WTC11 (cell line): ENCODE results near the gene CPXM2. TPM values are rescaled to one million over a fixed set of nuclear protein-coding genes. Genes with fewer than 3 reads are reported as not detected.

Experiments used
- ATAC-seq: fragments of 200-7000 bp; cut with Tn5 transposase; 2 replicates; pipeline ENCODE4 v1.10.0; 2021; ENCODE audit warnings: mild to moderate bottlenecking, moderate library complexity
- CTCF ChIA-PET: fragments of 300-600 bp; sonication (Branson Sonifier 250); formaldehyde crosslinking; loops from one replicate; lab custom pipeline; 2021; ENCODE audit warnings: antibody characterized with exemption; lab: Charles Lee
- POLR2A ChIA-PET: fragments of 350-600 bp; sonication (Branson Sonifier 250); formaldehyde crosslinking; loops from one replicate; lab custom pipeline; 2021; ENCODE audit warnings: antibody characterized with exemption; lab: Charles Lee
- DNase-seq: peaks from one replicate; pipeline ENCODE4 v3.0.0; 2021; ENCODE audit warnings: low spot score
- H3K27ac Mint-ChIP-seq: 2 replicates; pipeline ENCODE4 v1.8.0; 2021; ENCODE audit warnings: mixed read lengths
- H3K27me3 Mint-ChIP-seq: 2 replicates; pipeline ENCODE4 v1.8.0; 2021; ENCODE audit warnings: low read depth, mild to moderate bottlenecking, moderate library complexity, mixed read lengths
- H3K36me3 Mint-ChIP-seq: 2 replicates; pipeline ENCODE4 v1.8.0; 2021; ENCODE audit warnings: mixed read lengths
- H3K4me1 Mint-ChIP-seq: 2 replicates; pipeline ENCODE4 v1.8.0; 2022; ENCODE audit warnings: mixed read lengths
- H3K4me3 Mint-ChIP-seq: 2 replicates; pipeline ENCODE4 v1.8.0; 2021; ENCODE audit warnings: mild to moderate bottlenecking, moderate library complexity, mixed read lengths
- H3K9me3 Mint-ChIP-seq: 2 replicates; pipeline ENCODE4 v1.8.0; 2021; ENCODE audit warnings: mixed read lengths
- AR ChIP-seq: fragments of 250-450 bp; sonication (Bioruptor Pico); IDR thresholded peaks from 2 replicates; pipeline ENCODE4 v1.9.0; 2021; ENCODE audit warnings: mild to moderate bottlenecking
- ATF6 ChIP-seq: sonication (generic); formaldehyde crosslinking; IDR thresholded peaks from 2 replicates; pipeline ENCODE4 v1.8.1; 2023; ENCODE audit warnings: mild to moderate bottlenecking, missing genetic modification reagents
- CDX4 ChIP-seq: fragments of 250-450 bp; sonication (Bioruptor Pico); IDR thresholded peaks from 2 replicates; pipeline ENCODE4 v1.9.0; 2021; ENCODE audit warnings: moderate library complexity, mild to moderate bottlenecking, inconsistent platforms, borderline replicate concordance
- CREB1 ChIP-seq: sonication (generic); formaldehyde crosslinking; IDR thresholded peaks from 2 replicates; pipeline ENCODE4 v1.8.0; 2023; ENCODE audit warnings: mild to moderate bottlenecking, missing genetic modification reagents
- EMX1 ChIP-seq: fragments of 250-450 bp; sonication (Bioruptor Pico); IDR thresholded peaks from 2 replicates; pipeline ENCODE4 v1.8.0; 2021; ENCODE audit warnings: mild to moderate bottlenecking
- ESRRA ChIP-seq: sonication (generic); formaldehyde crosslinking; IDR thresholded peaks from 2 replicates; pipeline ENCODE4 v1.8.1; 2022; ENCODE audit warnings: mild to moderate bottlenecking, missing genetic modification reagents, borderline replicate concordance
- GRHL2 ChIP-seq: fragments of 250-450 bp; sonication (Bioruptor Pico); IDR thresholded peaks from 2 replicates; pipeline ENCODE4 v1.8.0; 2022; ENCODE audit warnings: mild to moderate bottlenecking, moderate library complexity; ENCODE audit not compliant: insufficient replicate concordance, severe bottlenecking
- HMGXB4 ChIP-seq: sonication (generic); formaldehyde crosslinking; IDR thresholded peaks from 2 replicates; pipeline ENCODE4 v1.8.1; 2023; ENCODE audit warnings: mild to moderate bottlenecking, moderate library complexity, missing genetic modification reagents
- NFYB ChIP-seq: sonication (generic); formaldehyde crosslinking; conservative IDR thresholded peaks from 2 replicates; pipeline ENCODE4 v1.8.0; 2022; ENCODE audit warnings: low read depth, missing genetic modification reagents
- NR1H2 ChIP-seq: sonication (generic); formaldehyde crosslinking; IDR thresholded peaks from 2 replicates; pipeline ENCODE4 v1.9.0; 2021; ENCODE audit warnings: mild to moderate bottlenecking, moderate library complexity, missing genetic modification reagents
- NR3C1 ChIP-seq: sonication (generic); formaldehyde crosslinking; conservative IDR thresholded peaks from 2 replicates; pipeline ENCODE4 v1.8.1; 2023; ENCODE audit warnings: low read depth, mild to moderate bottlenecking, missing genetic modification reagents
- PRRX2 ChIP-seq: fragments of 250-450 bp; sonication (Bioruptor Pico); IDR thresholded peaks from 2 replicates; pipeline ENCODE4 v1.8.0; 2021; ENCODE audit warnings: mild to moderate bottlenecking
- RORB ChIP-seq: fragments of 250-450 bp; sonication (Bioruptor Pico); IDR thresholded peaks from 2 replicates; pipeline ENCODE4 v1.9.0; 2021; ENCODE audit warnings: mild to moderate bottlenecking
- SMAD3 ChIP-seq: sonication (generic); formaldehyde crosslinking; IDR thresholded peaks from 2 replicates; pipeline ENCODE4 v1.8.0; 2022; ENCODE audit warnings: missing genetic modification reagents, mild to moderate bottlenecking, borderline replicate concordance
- TCF7 ChIP-seq: sonication (generic); formaldehyde crosslinking; IDR thresholded peaks from 2 replicates; pipeline ENCODE4 v1.8.0; 2022; ENCODE audit warnings: mild to moderate bottlenecking, low read depth, missing genetic modification reagents, moderate library complexity
- TP53 ChIP-seq: sonication (generic); formaldehyde crosslinking; IDR thresholded peaks from 2 replicates; pipeline ENCODE4 v1.8.1; 2023; ENCODE audit warnings: mild to moderate bottlenecking, missing genetic modification reagents
- USF1 ChIP-seq: sonication (generic); formaldehyde crosslinking; IDR thresholded peaks from 2 replicates; pipeline ENCODE4 v1.8.0; 2022; ENCODE audit warnings: mild to moderate bottlenecking, missing genetic modification reagents
- ZBTB21 ChIP-seq: sonication (generic); formaldehyde crosslinking; IDR thresholded peaks from 2 replicates; pipeline ENCODE4 v1.8.1; 2023; ENCODE audit warnings: mild to moderate bottlenecking, missing genetic modification reagents, borderline replicate concordance
- ZNF219 ChIP-seq: sonication (generic); formaldehyde crosslinking; IDR thresholded peaks from 2 replicates; pipeline ENCODE4 v1.8.0; 2023; ENCODE audit warnings: missing genetic modification reagents, mild to moderate bottlenecking, borderline replicate concordance
- ZNF232 ChIP-seq: sonication (generic); formaldehyde crosslinking; IDR thresholded peaks from 2 replicates; pipeline ENCODE4 v1.8.0; 2022; ENCODE audit warnings: mild to moderate bottlenecking, missing genetic modification reagents
- ZNF425 ChIP-seq: fragments of 250-450 bp; sonication (Bioruptor Pico); conservative IDR thresholded peaks from 2 replicates; pipeline ENCODE4 v1.9.0; 2021; ENCODE audit warnings: mild to moderate bottlenecking
- ZNF671 ChIP-seq: fragments of 250-450 bp; sonication (Bioruptor Pico); IDR thresholded peaks from 2 replicates; pipeline ENCODE4 v1.8.0; 2021; ENCODE audit warnings: mild to moderate bottlenecking
- ZSCAN18 ChIP-seq: fragments of 250-450 bp; sonication (Bioruptor Pico); IDR thresholded peaks from 2 replicates; pipeline ENCODE4 v2.1.2; 2022; ENCODE audit warnings: mild to moderate bottlenecking, moderate library complexity
- total RNA-seq: library from RNA; stranded (reverse); gene quantifications from 3 replicates; pipeline ENCODE4 v1.2.3, GENCODE V29; 2021

Gene CPXM2
- total RNA-seq, 1 experiment from 2014 or later = 3.4 TPM

- CTCF ChIA-PET = interaction anchor here (0.7 to 1.5 kb wide), 4 partner anchors 22 to 213 kb away, joined by 3 to 6 read pairs (median 3); no protein-coding TSS in a partner anchor
- no peak for ATAC-seq
These were observed 109.6 kb downstream of the CPXM2 start for GRCh38 chr10:123781956-123782500.

GRCh38 chr10:123781324-123781900 is 110.2 kb downstream of the CPXM2 start:
- H3K9me3 Mint-ChIP-seq = no peaks in the 10 kb centered on the region
- DNase-seq = no peak
- TF ChIP-seq TCF7 (CRISPR knock-in tag) (no peak), AR (CRISPR knock-in tag) (no peak), RORB (CRISPR knock-in tag) (no peak), ZNF425 (CRISPR knock-in tag) (no peak), NR3C1 (CRISPR knock-in tag) (no peak), NR1H2 (CRISPR knock-in tag) (no peak), CREB1 (CRISPR knock-in tag) (no peak), ESRRA (no peak), USF1 (CRISPR knock-in tag) (no peak), ZNF232 (CRISPR knock-in tag) (no peak), TP53 (CRISPR knock-in tag) (no peak), ATF6 (CRISPR knock-in tag) (no peak), ZNF219 (no peak), EMX1 (CRISPR knock-in tag) (no peak), NFYB (CRISPR knock-in tag) (no peak), CDX4 (no peak), PRRX2 (no peak), HMGXB4 (no peak)
- TF ChIP-seq, all 79 proteins: peak for 0
- peaks cover 45% of the 10 kb centered on the region for H3K27me3 Mint-ChIP-seq
- H3K36me3 Mint-ChIP-seq = no peaks in the 10 kb centered on the region
- H3K4me3 Mint-ChIP-seq = no peak overlapping the region
- H3K27ac Mint-ChIP-seq = no peak overlapping the region
- CTCF ChIA-PET = interaction anchor here (1.3 to 1.5 kb wide), 3 partner anchors 22 to 118 kb away, joined by 3 to 6 read pairs (median 3); no protein-coding TSS in a partner anchor
- ATAC-seq = no peak
- H3K4me1 Mint-ChIP-seq = peaks cover 43% of the 10 kb centered on the region
- POLR2A ChIA-PET = no interaction called here

More at GRCh38 chr10:123781956-123782500, 109.6 kb downstream of the CPXM2 start:
- POLR2A ChIA-PET = no interaction called here
- TF ChIP-seq ZNF671 (CRISPR knock-in tag) (no peak), ZBTB21 (CRISPR knock-in tag) (no peak), SMAD3 (CRISPR knock-in tag) (no peak), ZSCAN18 (CRISPR knock-in tag) (no peak), TP53 (CRISPR knock-in tag) (no peak), GRHL2 (no peak)
- Mint-ChIP-seq H3K27me3 (peaks cover 49% of the 10 kb centered on the region), H3K36me3 (no peaks in the 10 kb centered on the region), H3K4me3 (no peak overlapping the region), H3K9me3 (no peaks in the 10 kb centered on the region), H3K4me1 (peaks cover 43% of the 10 kb centered on the region), H3K27ac (no peak overlapping the region)
- no peak for DNase-seq
